Adipocyte (in vitro differentiated cells): Measurements from ENCODE around the gene PRELID2.
"Not testable (repeated sequence)": the region's sequence is repeated elsewhere in the genome, so short reads cannot be mapped to it uniquely, and the experiment has no call there.

Source experiments
- DNase-seq: peaks from one replicate; pipeline ENCODE4 v3.0.0-alpha.2; 2015; ENCODE audit warnings: low read depth
- H3K27me3 ChIP-seq: replicated peaks from 2 replicates; pipeline ENCODE4 v1.7.0; 2013; ENCODE audit warnings: mild to moderate bottlenecking, low read length, moderate library complexity; ENCODE audit not compliant: control insufficient read depth, insufficient read depth
- H3K36me3 ChIP-seq: 2 replicates; pipeline ENCODE4 v1.7.0; 2013; ENCODE audit warnings: low read length, mild to moderate bottlenecking, moderate library complexity; ENCODE audit not compliant: control insufficient read depth, insufficient read depth, severe bottlenecking
- H3K4me1 ChIP-seq: 2 replicates; pipeline ENCODE4 v1.7.0; 2013; ENCODE audit warnings: mild to moderate bottlenecking, low read length, moderate library complexity; ENCODE audit not compliant: control insufficient read depth, insufficient read depth
- H3K4me3 ChIP-seq: 2 replicates; pipeline ENCODE4 v1.7.0; 2013; ENCODE audit warnings: mild to moderate bottlenecking, low read length, moderate library complexity
- H3K9ac ChIP-seq: 2 replicates; pipeline ENCODE4 v1.7.0; 2013; ENCODE audit warnings: mild to moderate bottlenecking, low read length, moderate library complexity
- H3K9me3 ChIP-seq: 2 replicates; pipeline ENCODE4 v1.7.0; 2013; ENCODE audit warnings: mild to moderate bottlenecking, low read length, moderate library complexity; ENCODE audit not compliant: control insufficient read depth

The PRELID2 gene

GRCh38 chr5:145838276-145838675, 3.1 kb upstream of the PRELID2 start:
- H3K4me1 ChIP-seq = peaks cover 8% of the 10 kb centered on the region
- no peak overlapping the region for H3K4me3 ChIP-seq
- no peak for DNase-seq
- H3K9ac ChIP-seq = no peak overlapping the region
- H3K27me3 ChIP-seq = no peaks in the 10 kb centered on the region
- no peaks in the 10 kb centered on the region for H3K36me3 ChIP-seq
- no peaks in the 10 kb centered on the region for H3K9me3 ChIP-seq

DNA sequence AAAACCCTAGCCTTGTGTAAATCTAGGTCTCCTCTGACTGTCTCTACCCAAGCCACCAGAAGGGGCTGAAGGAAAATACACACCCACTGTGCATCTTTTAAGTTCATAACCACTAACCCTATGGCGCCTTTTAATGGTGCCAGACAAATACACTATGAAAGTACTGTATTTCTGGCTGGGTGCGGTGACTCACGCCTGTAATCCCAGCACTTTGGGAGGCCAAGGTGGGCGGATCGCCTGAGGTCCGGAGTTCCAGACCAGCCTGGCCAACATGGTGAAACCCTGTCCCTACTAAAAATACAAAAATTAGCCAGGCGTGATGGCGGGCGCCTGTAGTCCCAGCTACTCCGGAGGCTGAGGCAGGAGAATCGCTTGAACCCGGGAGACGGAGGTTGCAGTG, 1.1 kb upstream of the PRELID2 start:
- not testable (repeated sequence) for H3K27me3 ChIP-seq, H3K4me3 ChIP-seq, H3K9me3 ChIP-seq, H3K9ac ChIP-seq, DNase-seq, H3K36me3 ChIP-seq, H3K4me1 ChIP-seq

GRCh38 chr5:145835848-145836239, 702 bp upstream of the PRELID2 start:
- Histone ChIP-seq H3K27me3 (no peaks in the 10 kb centered on the region), H3K36me3 (no peaks in the 10 kb centered on the region), H3K9me3 (no peaks in the 10 kb centered on the region), H3K4me3 (peak overlapping the region; percentile 93), H3K9ac (peak overlapping the region; percentile 79), H3K4me1 (peaks cover 12% of the 10 kb centered on the region)
- DNase-seq = no peak

GRCh38 chr5:145834554-145834916, 607 bp downstream of the PRELID2 start:
- Histone ChIP-seq H3K27me3 (no peaks in the 10 kb centered on the region), H3K9me3 (no peaks in the 10 kb centered on the region), H3K9ac (peak overlapping the region; percentile 79), H3K4me1 (peaks cover 24% of the 10 kb centered on the region), H3K4me3 (peak overlapping the region; percentile 93), H3K36me3 (no peaks in the 10 kb centered on the region)
- no peak for DNase-seq

DNA sequence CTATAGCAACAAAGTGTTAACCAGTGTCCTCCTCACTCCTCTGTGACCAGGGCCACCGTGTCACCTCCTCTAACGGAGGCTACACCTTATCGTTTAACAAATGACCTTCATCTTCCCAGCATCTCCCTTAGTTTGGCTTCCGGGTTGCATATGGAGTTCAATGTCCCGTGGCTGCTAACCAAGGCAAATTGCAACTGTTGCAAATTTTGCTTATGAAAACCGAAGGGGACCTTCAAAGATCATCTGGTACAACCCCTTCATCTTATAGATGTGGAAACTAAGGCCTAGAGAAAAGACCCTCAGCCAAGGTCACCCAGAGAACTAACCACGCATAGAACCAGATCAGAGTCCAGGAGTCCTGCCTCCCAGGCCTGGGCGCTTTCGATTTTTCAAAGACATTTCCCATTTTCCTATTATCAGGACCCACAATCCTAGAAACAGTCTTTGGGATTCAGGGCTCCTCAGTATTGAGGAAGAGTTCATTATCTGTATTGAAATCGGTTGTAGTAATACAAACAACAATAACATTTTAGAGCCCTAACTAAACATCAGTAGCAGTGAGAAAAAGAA, 1.4 kb downstream of the PRELID2 start:
- Histone ChIP-seq H3K4me3 (no peak overlapping the region), H3K9me3 (no peaks in the 10 kb centered on the region), H3K9ac (no peak overlapping the region), H3K36me3 (no peaks in the 10 kb centered on the region), H3K27me3 (no peaks in the 10 kb centered on the region), H3K4me1 (peaks cover 25% of the 10 kb centered on the region)
- no peak for DNase-seq

GRCh38 chr5:145830594-145830993, 4.5 kb downstream of the PRELID2 start:
- peak; percentile 88 for DNase-seq
- no peak overlapping the region for H3K9ac ChIP-seq
- peaks cover 19% of the 10 kb centered on the region for H3K4me1 ChIP-seq
- no peaks in the 10 kb centered on the region for H3K27me3 ChIP-seq
- no peaks in the 10 kb centered on the region for H3K9me3 ChIP-seq
- no peak overlapping the region for H3K4me3 ChIP-seq
- H3K36me3 ChIP-seq = no peaks in the 10 kb centered on the region

- Histone ChIP-seq H3K4me1 (peaks cover 17% of the 10 kb centered on the region), H3K27me3 (no peaks in the 10 kb centered on the region), H3K36me3 (no peaks in the 10 kb centered on the region), H3K9me3 (no peaks in the 10 kb centered on the region), H3K9ac (no peak overlapping the region), H3K4me3 (no peak overlapping the region)
- no peak for DNase-seq
Measured at GRCh38 chr5:145829708-145830361, 5.3 kb downstream of the PRELID2 start.

DNA sequence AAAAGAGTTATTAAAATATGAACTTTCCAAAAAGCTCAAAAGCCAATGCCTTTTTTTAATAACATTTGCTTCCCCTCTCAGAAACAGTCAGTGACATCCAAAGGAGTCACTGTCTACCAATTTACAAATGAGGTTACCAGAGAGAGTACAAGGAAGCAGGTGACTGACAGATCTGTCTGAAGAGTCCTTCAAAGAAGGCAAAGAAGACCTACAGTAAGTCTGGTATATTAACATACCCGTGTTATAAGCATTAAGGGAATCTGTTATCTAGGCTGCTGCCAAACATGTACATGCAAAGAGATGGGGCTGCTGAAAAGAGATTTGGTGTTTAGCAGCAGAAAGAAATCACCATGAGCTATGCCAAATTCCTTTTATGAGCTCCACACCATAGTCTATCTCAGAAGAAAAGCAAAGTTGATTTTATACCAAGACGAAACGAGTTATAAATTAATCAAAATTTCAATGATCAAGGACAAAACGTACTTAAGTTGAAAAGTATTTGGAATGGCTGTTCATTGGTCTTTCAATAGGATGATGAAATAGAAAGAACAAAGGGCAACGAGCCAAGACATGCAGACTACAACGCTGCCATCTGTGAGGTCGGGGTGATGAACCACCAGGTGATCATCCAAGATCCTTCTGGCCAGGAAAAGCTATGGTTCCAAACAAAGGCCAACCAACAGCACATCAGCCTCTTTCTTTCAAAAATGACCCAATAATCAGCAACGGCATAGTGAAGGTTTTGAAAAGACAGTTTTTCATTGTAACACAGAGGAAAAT, 8.1 kb downstream of the PRELID2 start:
- H3K9me3 ChIP-seq = no peaks in the 10 kb centered on the region
- H3K4me1 ChIP-seq = peaks cover 17% of the 10 kb centered on the region
- no peak overlapping the region for H3K4me3 ChIP-seq
- no peak overlapping the region for H3K9ac ChIP-seq
- no peaks in the 10 kb centered on the region for H3K27me3 ChIP-seq
- no peaks in the 10 kb centered on the region for H3K36me3 ChIP-seq
- DNase-seq = no peak

GRCh38 chr5:145825751-145826180, 9.4 kb downstream of the PRELID2 start:
- no peaks in the 10 kb centered on the region for H3K36me3 ChIP-seq
- no peaks in the 10 kb centered on the region for H3K9me3 ChIP-seq
- H3K4me1 ChIP-seq = peaks cover 12% of the 10 kb centered on the region
- no peaks in the 10 kb centered on the region for H3K27me3 ChIP-seq
- no peak overlapping the region for H3K9ac ChIP-seq
- H3K4me3 ChIP-seq = no peak overlapping the region
- DNase-seq = peak; percentile 87

GRCh38 chr5:145824040-145824439, 11.1 kb downstream of the PRELID2 start:
- no peak for DNase-seq
- Histone ChIP-seq H3K4me3 (no peak overlapping the region), H3K9ac (no peak overlapping the region), H3K9me3 (no peaks in the 10 kb centered on the region), H3K36me3 (no peaks in the 10 kb centered on the region), H3K4me1 (no peaks in the 10 kb centered on the region), H3K27me3 (no peaks in the 10 kb centered on the region)

- Histone ChIP-seq H3K4me3 (no peak overlapping the region), H3K9ac (no peak overlapping the region), H3K27me3 (no peaks in the 10 kb centered on the region), H3K4me1 (no peaks in the 10 kb centered on the region), H3K9me3 (no peaks in the 10 kb centered on the region), H3K36me3 (no peaks in the 10 kb centered on the region)
- no peak for DNase-seq
Measured at GRCh38 chr5:145818604-145819003, 16.5 kb downstream of the PRELID2 start.
